B cell (primary cell): ENCODE measurements around the gene MAPT. TPM values are rescaled to one million over a fixed set of nuclear protein-coding genes. Genes with fewer than 3 reads are reported as not detected.

Experiments
- ATAC-seq: fragments of 200-7000 bp; cut with Tn5 transposase; one replicate; pipeline ENCODE4 v1.10.0; 2021; ENCODE audit warnings: low read depth, mild to moderate bottlenecking, moderate number of reproducible peaks, moderate library complexity
- CTCF ChIA-PET: fragments of 350-600 bp; sonication (Branson Sonifier 250); formaldehyde crosslinking; loops from one replicate; lab custom pipeline; 2021; ENCODE audit warnings: antibody characterized with exemption, inconsistent platforms; lab: Charles Lee
- POLR2A ChIA-PET: fragments of 350-600 bp; sonication (Branson Sonifier 250); formaldehyde crosslinking; loops from one replicate; lab custom pipeline; 2021; ENCODE audit warnings: antibody characterized with exemption; lab: Charles Lee
- DNase-seq: peaks from one replicate; pipeline ENCODE4 v3.0.0; 2013
- H2AFZ ChIP-seq: 2 replicates; pipeline ENCODE4 v1.6.1; 2012; ENCODE audit warnings: mild to moderate bottlenecking, low read depth, low read length; ENCODE audit not compliant: insufficient read depth, poor library complexity, severe bottlenecking
- H3K27ac ChIP-seq, 2 donors: 1 replicate in 1 of 2; 2 replicates in 1 of 2; pipeline ENCODE4 v1.5.1; 2012 to 2013; ENCODE audit warnings: low read length in 2 of 2, mild to moderate bottlenecking in 2 of 2, moderate library complexity in 1 of 2
- H3K27me3 ChIP-seq, 4 experiments: fragments of 200-600 bp in 1 of 4; sonication (generic) in 1 of 4; replicated peaks in 1 of 4; 1 replicate in 2 of 4; 2 replicates in 2 of 4; pipeline versions ENCODE4 v1.6.1 to v1.7.0; 2013 to 2016; ENCODE audit warnings: low read length in 3 of 4, mild to moderate bottlenecking in 2 of 4, mixed read lengths in 1 of 4, moderate library complexity in 1 of 4; ENCODE audit not compliant: insufficient read depth in 4 of 4, control insufficient read depth in 3 of 4; ENCODE audit errors: control extremely low read depth in 1 of 4
- H3K36me3 ChIP-seq, 2 experiments: replicated peaks in 1 of 2; 1 replicate in 1 of 2; 2 replicates in 1 of 2; pipeline versions ENCODE4 v1.6.1 to v1.7.1; 2013; ENCODE audit warnings: low read length in 1 of 2; ENCODE audit not compliant: insufficient read depth in 2 of 2, control insufficient read depth in 1 of 2; ENCODE audit errors: control extremely low read depth in 1 of 2, extremely low read depth in 1 of 2
- H3K4me1 ChIP-seq, 2 donors: fragments of 200-600 bp in 1 of 2; sonication (generic) in 1 of 2; 1 replicate in 1 of 2; 2 replicates in 1 of 2; pipeline versions ENCODE4 v1.5.1 to v1.6.1; 2013 to 2017; ENCODE audit warnings: low read length in 2 of 2; ENCODE audit not compliant: control insufficient read depth in 2 of 2, insufficient read depth in 2 of 2
- H3K4me2 ChIP-seq: replicated peaks from 2 replicates; pipeline ENCODE3; 2012; ENCODE audit warnings: mild to moderate bottlenecking, low read depth, low read length; ENCODE audit not compliant: poor library complexity, severe bottlenecking
- H3K4me3 ChIP-seq, 5 experiments: fragments of 200-600 bp in 1 of 5; sonication (generic) in 1 of 5; 1 replicate in 3 of 5; 2 replicates in 2 of 5; pipeline versions ENCODE4 v1.5.1 to v1.7.0; 2011 to 2016; ENCODE audit warnings: low read length in 4 of 5, mild to moderate bottlenecking in 4 of 5, low read depth in 2 of 5, control low read depth in 1 of 5, moderate library complexity in 1 of 5; ENCODE audit not compliant: insufficient read depth in 1 of 5; ENCODE audit errors: control extremely low read depth in 1 of 5, extremely low read depth in 1 of 5
- H3K79me2 ChIP-seq: fragments of 200-600 bp; sonication (generic); one replicate; pipeline ENCODE4 v1.6.0; 2016; ENCODE audit warnings: low read length; ENCODE audit not compliant: control insufficient read depth, insufficient read depth
- H3K9ac ChIP-seq: fragments of 200-600 bp; sonication (generic); 2 replicates; pipeline ENCODE4 v1.6.1; 2017; ENCODE audit warnings: mild to moderate bottlenecking, low read length, moderate library complexity
- H3K9me3 ChIP-seq, 3 donors: one replicate each; pipeline versions ENCODE4 v1.6.1 to v1.7.1; 2013; ENCODE audit warnings: low read length in 2 of 3; ENCODE audit not compliant: control insufficient read depth in 2 of 3, insufficient read depth in 1 of 3; ENCODE audit errors: control extremely low read depth in 1 of 3
- H4K20me1 ChIP-seq: 2 replicates; pipeline ENCODE4 v1.6.0; 2012; ENCODE audit warnings: mild to moderate bottlenecking, low read length; ENCODE audit not compliant: insufficient read depth, control insufficient read depth, poor library complexity, severe bottlenecking
- H3K27ac Mint-ChIP-seq: one replicate; pipeline ENCODE4 v1.8.0; 2021; ENCODE audit warnings: mixed read lengths
- H3K27me3 Mint-ChIP-seq: one replicate; pipeline ENCODE4 v1.8.0; 2021; ENCODE audit warnings: mixed read lengths
- H3K4me1 Mint-ChIP-seq: one replicate; pipeline ENCODE4 v1.8.0; 2021; ENCODE audit warnings: mixed read lengths
- H3K4me3 Mint-ChIP-seq: one replicate; pipeline ENCODE4 v1.8.0; 2021; ENCODE audit warnings: mixed read lengths
- H3K9me3 Mint-ChIP-seq: one replicate; pipeline ENCODE4 v1.8.0; 2022; ENCODE audit warnings: mixed read lengths; ENCODE audit not compliant: insufficient read depth
- EZH2 ChIP-seq: IDR thresholded peaks from 2 replicates; pipeline ENCODE4 v1.6.1; 2012; ENCODE audit warnings: borderline replicate concordance, low read depth, mild to moderate bottlenecking, moderate library complexity, low read length; ENCODE audit not compliant: insufficient read depth, poor library complexity, severe bottlenecking
- WGBS: methylation state at CpG from one replicate; pipeline ENCODE4 v1.1.5; 2013; ENCODE audit warnings: missing lambda C conversion rate; ENCODE audit not compliant: insufficient coverage; 5-methylcytosine and 5-hydroxymethylcytosine counted together
- intact Hi-C: fragments of 100-400 bp; cut with micrococcal nuclease; formaldehyde crosslinking; loops from one replicate; pipeline ENCODE4 v1.10.0; 2022
- polyA plus RNA-seq: library from polyadenylated mRNA; depleted of rRNA; stranded (reverse); fragments of >200 nt; gene quantifications from 2 replicates; pipeline ENCODE4 v1.2.3, GENCODE V29; 2012
- total RNA-seq, 2 donors: library from RNA; stranded (reverse); fragments of 120-200 nt in 1 of 2; gene quantifications; 1 replicate in 1 of 2; 2 replicates in 1 of 2; pipeline versions ENCODE4 v1.2.3 to v1.2.4, GENCODE V29; 2013 to 2022
- TF ChIP-seq, protein P1 (sequence below): fragments of 200-600 bp; IDR thresholded peaks from one replicate; pipeline ENCODE4 v1.8.0; 2022; ENCODE audit warnings: antibody characterized with exemption, mild to moderate bottlenecking

The MAPT gene
- total and polyA plus RNA-seq, 2 donors (not counting 1 experiment from before 2014, with no cell fraction given), result 0.13 to 0.20 TPM

DNA sequence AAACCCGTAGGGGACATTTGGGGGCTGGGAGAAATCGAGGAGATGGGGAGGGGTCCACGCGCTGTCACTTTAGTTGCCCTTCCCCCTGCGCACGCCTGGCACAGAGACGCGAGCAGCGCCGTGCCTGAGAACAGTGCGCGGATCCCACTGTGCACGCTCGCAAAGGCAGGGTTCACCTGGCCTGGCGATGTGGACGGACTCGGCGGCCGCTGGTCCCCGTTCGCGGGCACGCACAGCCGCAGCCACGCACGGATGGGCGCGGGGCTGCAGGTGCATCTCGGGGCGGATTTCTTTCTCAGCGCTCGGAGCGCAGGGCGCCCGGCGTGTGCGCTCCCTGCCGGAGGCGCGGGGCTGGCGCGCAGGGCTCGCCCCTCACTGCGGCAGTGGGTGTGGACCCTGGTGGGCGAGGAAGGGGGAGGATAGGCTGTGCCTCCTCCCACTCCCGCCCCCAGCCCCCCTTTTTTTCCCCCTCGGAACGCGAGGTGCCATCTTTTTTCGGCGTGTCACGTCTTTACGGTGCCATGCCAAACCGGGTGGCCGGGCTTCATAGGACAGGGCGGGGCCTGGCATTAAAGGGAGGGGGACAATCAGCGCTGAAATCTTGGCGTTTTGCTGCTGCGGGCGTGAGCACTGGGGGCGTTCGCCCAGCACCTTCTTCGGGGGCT is 1.1 kb downstream of the MAPT start:
- DNase-seq, result peak; percentile 69
- peaks cover 26% of the 10 kb centered on the region for H3K27me3 Mint-ChIP-seq
- WGBS, result 2% methylated on average over 47 of the region's 63 CpGs

More for the DNA sequence above, 1.1 kb downstream of the MAPT start:
- H3K79me2 ChIP-seq, result no peaks in the 10 kb centered on the region
- peak overlapping the region; percentile 79 for H3K9ac ChIP-seq
- peak overlapping the region; percentile 100 for H3K4me2 ChIP-seq
- intact Hi-C loops, result loop anchor here (2.0 kb wide), 1 partner anchor 53 kb away; no protein-coding TSS in a partner anchor
- H3K27me3 ChIP-seq, result peaks cover 2 to 61% (median 43%) of the 10 kb centered on the region in 4 experiments
- Mint-ChIP-seq H3K4me1 (peaks cover 25% of the 10 kb centered on the region), H3K4me3 (peak overlapping the region; percentile 91), H3K9me3 (no peaks in the 10 kb centered on the region), H3K27ac (peak overlapping the region; percentile 53)
- peak; percentile 4 for ATAC-seq
- H3K9me3 ChIP-seq, result peaks cover 0 to 20% (median 0%) of the 10 kb centered on the region in 3 donors
- H3K36me3 ChIP-seq, result no peaks in the 10 kb centered on the region
- H3K4me3 ChIP-seq, result peak overlapping the region; percentile 3 to 75 (median 69)
- no peaks in the 10 kb centered on the region for H4K20me1 ChIP-seq
- peak overlapping the region; percentile 93 for H2AFZ ChIP-seq
- POLR2A ChIA-PET, result no interaction called here
- no peak overlapping the region for H3K27ac ChIP-seq
- CTCF ChIA-PET, result no interaction called here
- TF ChIP-seq, protein P1, sequence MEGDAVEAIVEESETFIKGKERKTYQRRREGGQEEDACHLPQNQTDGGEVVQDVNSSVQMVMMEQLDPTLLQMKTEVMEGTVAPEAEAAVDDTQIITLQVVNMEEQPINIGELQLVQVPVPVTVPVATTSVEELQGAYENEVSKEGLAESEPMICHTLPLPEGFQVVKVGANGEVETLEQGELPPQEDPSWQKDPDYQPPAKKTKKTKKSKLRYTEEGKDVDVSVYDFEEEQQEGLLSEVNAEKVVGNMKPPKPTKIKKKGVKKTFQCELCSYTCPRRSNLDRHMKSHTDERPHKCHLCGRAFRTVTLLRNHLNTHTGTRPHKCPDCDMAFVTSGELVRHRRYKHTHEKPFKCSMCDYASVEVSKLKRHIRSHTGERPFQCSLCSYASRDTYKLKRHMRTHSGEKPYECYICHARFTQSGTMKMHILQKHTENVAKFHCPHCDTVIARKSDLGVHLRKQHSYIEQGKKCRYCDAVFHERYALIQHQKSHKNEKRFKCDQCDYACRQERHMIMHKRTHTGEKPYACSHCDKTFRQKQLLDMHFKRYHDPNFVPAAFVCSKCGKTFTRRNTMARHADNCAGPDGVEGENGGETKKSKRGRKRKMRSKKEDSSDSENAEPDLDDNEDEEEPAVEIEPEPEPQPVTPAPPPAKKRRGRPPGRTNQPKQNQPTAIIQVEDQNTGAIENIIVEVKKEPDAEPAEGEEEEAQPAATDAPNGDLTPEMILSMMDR, result no peak
- no peak for TF ChIP-seq EZH2
- H3K4me1 ChIP-seq, result peaks cover 37 to 40% of the 10 kb centered on the region in 2 donors
